Measurements from ENCODE around the gene M6PR. TPM values are rescaled to one million over a fixed set of nuclear protein-coding genes. Genes with fewer than 3 reads are reported as not detected.

The M6PR gene
- total and polyA plus RNA-seq, 2 of the 13 experiments (the other 11 are each of a cell fraction or from before 2014, with no cell fraction given) = 98.2 to 127 TPM

DNA sequence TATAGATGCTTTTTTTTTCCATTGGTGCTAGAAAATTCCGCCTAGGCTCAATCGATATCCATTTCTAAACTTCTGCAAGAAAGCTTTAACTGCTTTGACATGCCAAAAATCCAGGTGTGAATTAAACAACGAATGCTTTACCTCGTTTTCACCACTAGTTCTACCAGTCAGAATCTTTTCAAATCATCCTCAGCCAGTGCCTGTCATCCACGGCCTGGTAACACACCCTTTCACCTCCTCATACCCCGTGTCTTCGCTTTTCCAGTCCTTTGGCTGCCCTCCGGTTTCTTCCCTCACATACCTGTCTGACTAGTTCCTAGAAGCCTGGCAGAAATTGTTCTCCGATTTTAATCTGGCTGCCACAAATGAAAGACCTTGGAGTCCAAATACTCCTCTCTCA, 36.5 kb downstream of the M6PR start (continued):
- TF ChIP-seq, protein P1, sequence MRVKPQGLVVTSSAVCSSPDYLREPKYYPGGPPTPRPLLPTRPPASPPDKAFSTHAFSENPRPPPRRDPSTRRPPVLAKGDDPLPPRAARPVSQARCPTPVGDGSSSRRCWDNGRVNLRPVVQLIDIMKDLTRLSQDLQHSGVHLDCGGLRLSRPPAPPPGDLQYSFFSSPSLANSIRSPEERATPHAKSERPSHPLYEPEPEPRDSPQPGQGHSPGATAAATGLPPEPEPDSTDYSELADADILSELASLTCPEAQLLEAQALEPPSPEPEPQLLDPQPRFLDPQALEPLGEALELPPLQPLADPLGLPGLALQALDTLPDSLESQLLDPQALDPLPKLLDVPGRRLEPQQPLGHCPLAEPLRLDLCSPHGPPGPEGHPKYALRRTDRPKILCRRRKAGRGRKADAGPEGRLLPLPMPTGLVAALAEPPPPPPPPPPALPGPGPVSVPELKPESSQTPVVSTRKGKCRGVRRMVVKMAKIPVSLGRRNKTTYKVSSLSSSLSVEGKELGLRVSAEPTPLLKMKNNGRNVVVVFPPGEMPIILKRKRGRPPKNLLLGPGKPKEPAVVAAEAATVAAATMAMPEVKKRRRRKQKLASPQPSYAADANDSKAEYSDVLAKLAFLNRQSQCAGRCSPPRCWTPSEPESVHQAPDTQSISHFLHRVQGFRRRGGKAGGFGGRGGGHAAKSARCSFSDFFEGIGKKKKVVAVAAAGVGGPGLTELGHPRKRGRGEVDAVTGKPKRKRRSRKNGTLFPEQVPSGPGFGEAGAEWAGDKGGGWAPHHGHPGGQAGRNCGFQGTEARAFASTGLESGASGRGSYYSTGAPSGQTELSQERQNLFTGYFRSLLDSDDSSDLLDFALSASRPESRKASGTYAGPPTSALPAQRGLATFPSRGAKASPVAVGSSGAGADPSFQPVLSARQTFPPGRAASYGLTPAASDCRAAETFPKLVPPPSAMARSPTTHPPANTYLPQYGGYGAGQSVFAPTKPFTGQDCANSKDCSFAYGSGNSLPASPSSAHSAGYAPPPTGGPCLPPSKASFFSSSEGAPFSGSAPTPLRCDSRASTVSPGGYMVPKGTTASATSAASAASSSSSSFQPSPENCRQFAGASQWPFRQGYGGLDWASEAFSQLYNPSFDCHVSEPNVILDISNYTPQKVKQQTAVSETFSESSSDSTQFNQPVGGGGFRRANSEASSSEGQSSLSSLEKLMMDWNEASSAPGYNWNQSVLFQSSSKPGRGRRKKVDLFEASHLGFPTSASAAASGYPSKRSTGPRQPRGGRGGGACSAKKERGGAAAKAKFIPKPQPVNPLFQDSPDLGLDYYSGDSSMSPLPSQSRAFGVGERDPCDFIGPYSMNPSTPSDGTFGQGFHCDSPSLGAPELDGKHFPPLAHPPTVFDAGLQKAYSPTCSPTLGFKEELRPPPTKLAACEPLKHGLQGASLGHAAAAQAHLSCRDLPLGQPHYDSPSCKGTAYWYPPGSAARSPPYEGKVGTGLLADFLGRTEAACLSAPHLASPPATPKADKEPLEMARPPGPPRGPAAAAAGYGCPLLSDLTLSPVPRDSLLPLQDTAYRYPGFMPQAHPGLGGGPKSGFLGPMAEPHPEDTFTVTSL (CRISPR knock-in tag; IDR thresholded peaks at IDR 0.05; ENCODE audit: borderline replicate concordance) = no peak
- no peak for TF ChIP-seq ZBTB3 (CRISPR knock-in tag; IDR thresholded peaks at IDR 0.05; ENCODE audit: borderline replicate concordance, low read depth)
- TF ChIP-seq PHF20 (CRISPR knock-in tag; IDR thresholded peaks at IDR 0.05) = no peak
- TF ChIP-seq NBN (conservative IDR thresholded peaks at IDR 0.05) = no peak
- TF ChIP-seq FOXK2 (IDR thresholded peaks at IDR 0.05) = no peak
- TF ChIP-seq ZNF563 (CRISPR knock-in tag; IDR thresholded peaks at IDR 0.05) = no peak

DNA sequence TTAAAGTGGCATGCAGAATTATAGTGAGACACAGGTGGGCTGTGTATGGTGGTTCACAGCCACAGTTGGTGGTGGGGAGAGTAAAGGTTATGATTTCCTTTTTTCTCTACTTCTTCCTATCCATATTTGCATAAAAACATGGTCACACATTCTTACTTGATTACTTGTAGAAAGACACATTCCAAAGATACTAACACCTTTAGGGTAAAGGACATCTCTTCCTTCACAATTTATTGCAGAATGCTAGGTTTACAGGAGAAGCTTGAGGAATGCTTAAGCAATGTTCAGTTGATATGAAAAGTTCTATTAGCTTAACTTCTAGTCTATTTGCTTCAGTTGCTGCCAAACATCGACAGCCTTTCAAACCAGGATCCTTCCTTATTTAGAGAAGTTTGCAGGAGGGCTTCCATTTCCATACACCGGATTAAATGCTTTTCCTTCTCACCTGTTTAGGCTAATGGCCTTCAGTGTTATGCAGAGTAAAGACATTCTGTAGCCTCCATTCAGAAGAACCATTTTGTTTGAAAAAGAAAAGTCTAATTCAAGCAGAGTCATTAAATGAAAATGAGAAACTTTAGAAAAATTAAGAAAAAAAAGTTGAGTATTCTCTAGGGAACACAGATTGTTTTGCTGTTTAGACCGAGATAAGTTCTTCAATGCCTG, 37.7 kb downstream of the M6PR start:
- no peaks in the 10 kb centered on the region for H3K9me3 ChIP-seq (ENCODE audit: low read length)
- DNase-seq (ENCODE audit: low spot score) = no peak
- no peaks in the 10 kb centered on the region for H4K20me1 ChIP-seq (ENCODE audit: insufficient read depth, low read length)
- no peak overlapping the region for H3K9ac ChIP-seq (ENCODE audit: insufficient read depth, low read depth, low read length)
- no peaks in the 10 kb centered on the region for H3K36me3 ChIP-seq (replicated peaks in 1 of 2; ENCODE audit: control insufficient read depth in 1 of 2, insufficient read depth in 2 of 2, low read length in 2 of 2)
- WGBS (ENCODE audit: low lambda C conversion rate) = 8% methylated on average over 3 of the region's 3 CpGs
- no TSS peak for BruUV-seq (replicated peaks)
- in situ Hi-C loops (cut with HindIII; ENCODE audit: extremely low pct_ligation_motif_present, low pct_unique_long_range_greater_than_20kb) (no loop called here), intact Hi-C loops (cut with micrococcal nuclease; ENCODE audit: unreplicated experiment) (loop anchor here (5.0 kb wide), 2 partner anchors 36 to 126 kb away; partner anchors contain the start of gene M6PR)
- no peak overlapping the region for H3K4me2 ChIP-seq (ENCODE audit: low read depth, low read length)
- FAIRE-seq = no peak
- H3K27me3 ChIP-seq (ENCODE audit: control insufficient read depth in 1 of 2, insufficient read depth in 2 of 2, low read length in 2 of 2) = peaks cover 2 to 3% of the 10 kb centered on the region in 2 experiments; a peak in 4 of 5 replicates
- TF ChIP-seq CREM (IDR thresholded peaks at IDR 0.05) = no peak
- TF ChIP-seq CREM (CRISPR knock-in tag; IDR thresholded peaks at IDR 0.05) = no peak
- no peak for TF ChIP-seq KDM3A (CRISPR knock-in tag; IDR thresholded peaks at IDR 0.05; ENCODE audit: low read depth)
- ATAC-seq = no peak
- no peak overlapping the region for H3K27ac ChIP-seq (ENCODE audit: extremely low read length, insufficient read depth, low read length)
- H3K4me1 ChIP-seq (ENCODE audit: insufficient read depth, low read length) = peaks cover 27% of the 10 kb centered on the region
- ChIA-PET CTCF (ENCODE audit: low intra/inter-chr PET ratio, low total read pairs) (no interaction called here), POLR2A (no interaction called here)
- no peak overlapping the region for H3K4me3 ChIP-seq (replicated peaks in 1 of 3; ENCODE audit: insufficient read depth in 1 of 3, low read depth in 2 of 3, low read length in 3 of 3)
- H2AFZ ChIP-seq (ENCODE audit: low read length) = no peak overlapping the region
- no peaks in the 10 kb centered on the region for H3K79me2 ChIP-seq (ENCODE audit: insufficient read depth, low read length)

Data from HepG2 (cell line).